Hepatocyte (in vitro differentiated cells): ENCODE data around the gene ITGB4. TPM values are rescaled to one million over a fixed set of nuclear protein-coding genes. Genes with fewer than 3 reads are reported as not detected.

Source experiments
- DNase-seq: peaks from one replicate; pipeline ENCODE4 v3.0.0-alpha.2; 2016; ENCODE audit warnings: low spot score
- H2AFZ ChIP-seq: fragments of 200-600 bp; sonication (generic); 2 replicates; pipeline ENCODE4 v1.6.0; 2016; ENCODE audit warnings: antibody characterized with exemption, mild to moderate bottlenecking
- H3K27ac ChIP-seq: fragments of 200-600 bp; sonication (generic); 2 replicates; pipeline ENCODE4 v1.5.1; 2016; ENCODE audit warnings: mild to moderate bottlenecking
- H3K27me3 ChIP-seq: fragments of 200-600 bp; sonication (generic); 2 replicates; pipeline ENCODE4 v1.6.1; 2016
- H3K36me3 ChIP-seq: fragments of 200-600 bp; sonication (generic); replicated peaks from 2 replicates; pipeline ENCODE4 v1.5.1; 2016; ENCODE audit warnings: low read depth; ENCODE audit not compliant: insufficient read depth
- H3K4me1 ChIP-seq: fragments of 200-600 bp; sonication (generic); 2 replicates; pipeline ENCODE4 v1.5.1; 2016; ENCODE audit warnings: mild to moderate bottlenecking, moderate library complexity; ENCODE audit not compliant: insufficient read depth
- H3K4me2 ChIP-seq: fragments of 200-600 bp; sonication (generic); 2 replicates; pipeline ENCODE4 v1.6.0; 2016
- H3K4me3 ChIP-seq: fragments of 200-600 bp; sonication (generic); 2 replicates; pipeline ENCODE4 v1.5.1; 2016; ENCODE audit warnings: mild to moderate bottlenecking
- H3K79me2 ChIP-seq: fragments of 200-600 bp; sonication (generic); 2 replicates; pipeline ENCODE4 v1.6.0; 2017; ENCODE audit warnings: mild to moderate bottlenecking
- H3K9me2 ChIP-seq: fragments of 200-600 bp; sonication (generic); replicated peaks from 2 replicates; pipeline ENCODE4 v1.6.0; 2017; ENCODE audit warnings: mild to moderate bottlenecking; ENCODE audit not compliant: insufficient read depth
- H3K9me3 ChIP-seq: fragments of 200-600 bp; sonication (generic); 2 replicates; pipeline ENCODE4 v1.5.1; 2016; ENCODE audit warnings: low read depth, mild to moderate bottlenecking
- H4K20me1 ChIP-seq: fragments of 200-600 bp; sonication (generic); 2 replicates; pipeline ENCODE4 v1.6.0; 2016; ENCODE audit warnings: mild to moderate bottlenecking; ENCODE audit not compliant: insufficient read depth, poor library complexity, severe bottlenecking
- CTCF ChIP-seq: fragments of 200-600 bp; sonication (generic); IDR thresholded peaks from 2 replicates; pipeline ENCODE4 v1.5.1; 2016; ENCODE audit warnings: antibody characterized with exemption, mild to moderate bottlenecking; ENCODE audit not compliant: poor library complexity
- EZH2 ChIP-seq: fragments of 200-600 bp; sonication (generic); IDR thresholded peaks from 2 replicates; pipeline ENCODE4 v1.6.1; 2016; ENCODE audit warnings: antibody characterized with exemption, mild to moderate bottlenecking, borderline replicate concordance
- EZH2phosphoT487 ChIP-seq: fragments of 200-600 bp; sonication (generic); IDR thresholded peaks from one replicate; pipeline ENCODE4 v1.6.1; 2018; ENCODE audit warnings: antibody characterized with exemption, mild to moderate bottlenecking, low read depth, moderate library complexity; ENCODE audit not compliant: unreplicated experiment, severe bottlenecking
- WGBS: methylation state at CpG from one replicate; pipeline ENCODE4 v1.1.6; 2016; ENCODE audit warnings: low lambda C conversion rate; ENCODE audit errors: missing lambda C conversion rate; 5-methylcytosine and 5-hydroxymethylcytosine counted together
- polyA plus RNA-seq: library from polyadenylated mRNA; unstranded; fragments of >200 nt; fragmentation: Nextera tagmentation; extraction: Ambion mirVana; gene quantifications from 2 replicates; pipeline ENCODE4 v1.2.1, GENCODE V29; 2016
- total RNA-seq: library from RNA; depleted of rRNA; stranded (reverse); fragments of >200 nt; gene quantifications from 2 replicates; pipeline ENCODE4 v1.2.3, GENCODE V29; 2014

ITGB4 gene
- total and polyA plus RNA-seq, 2 experiments from 2014 or later: 15.7 to 23.5 TPM

DNA sequence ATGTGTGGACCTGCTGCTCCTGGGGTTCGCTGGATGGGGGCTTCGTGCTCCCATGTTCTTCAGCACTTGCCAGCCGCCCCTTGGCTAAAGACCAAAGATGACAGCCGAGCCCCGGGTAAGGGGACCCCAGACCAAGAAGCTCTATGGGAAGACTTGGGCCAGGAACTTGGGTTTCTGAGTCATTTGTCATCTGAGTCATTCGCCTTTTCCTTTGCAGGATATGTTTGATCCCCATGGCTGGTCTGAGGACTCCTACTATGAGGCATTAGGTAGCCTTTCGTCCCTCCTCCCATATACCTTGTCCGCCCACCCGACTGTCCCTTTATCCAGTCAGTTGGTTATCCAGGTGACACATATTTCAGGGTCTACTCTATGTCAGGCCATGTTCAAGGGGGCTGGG is 17.7 kb upstream of the ITGB4 start:
- peaks cover 19% of the 10 kb centered on the region for H3K4me1 ChIP-seq
- H3K79me2 ChIP-seq: peaks cover 4% of the 10 kb centered on the region
- DNase-seq: no peak
- peaks cover 6% of the 10 kb centered on the region for H3K36me3 ChIP-seq
- H2AFZ ChIP-seq: no peak overlapping the region
- no peaks in the 10 kb centered on the region for H4K20me1 ChIP-seq
- H3K4me3 ChIP-seq: no peak overlapping the region
- H3K27me3 ChIP-seq: no peaks in the 10 kb centered on the region
- no peak overlapping the region for H3K27ac ChIP-seq
- no peaks in the 10 kb centered on the region for H3K9me3 ChIP-seq
- 98% methylated on average over 9 of the region's 9 CpGs for WGBS
- H3K9me2 ChIP-seq: no peaks in the 10 kb centered on the region
- no peak overlapping the region for H3K4me2 ChIP-seq
- TF ChIP-seq EZH2 (no peak), EZH2phosphoT487 (no peak), CTCF (no peak)

- H3K79me2 ChIP-seq: no peaks in the 10 kb centered on the region
- no peak for DNase-seq
- H3K9me2 ChIP-seq: no peaks in the 10 kb centered on the region
- no peaks in the 10 kb centered on the region for H3K9me3 ChIP-seq
- no peaks in the 10 kb centered on the region for H3K27me3 ChIP-seq
- H2AFZ ChIP-seq: no peak overlapping the region
- H3K4me2 ChIP-seq: no peak overlapping the region
- peaks cover 6% of the 10 kb centered on the region for H3K36me3 ChIP-seq
- TF ChIP-seq EZH2 (no peak), CTCF (no peak), EZH2phosphoT487 (no peak)
- no peak overlapping the region for H3K4me3 ChIP-seq
- no peaks in the 10 kb centered on the region for H4K20me1 ChIP-seq
- WGBS: 93% methylated on average over 24 of the region's 27 CpGs
- peaks cover 7% of the 10 kb centered on the region for H3K4me1 ChIP-seq
- H3K27ac ChIP-seq: no peak overlapping the region
Observed at GRCh38 chr17:75704963-75705875, 16.0 kb upstream of the ITGB4 start.

GRCh38 chr17:75706042-75706728 is 15.1 kb upstream of the ITGB4 start:
- WGBS: 96% methylated on average over 20 of the region's 20 CpGs
- H3K79me2 ChIP-seq: no peaks in the 10 kb centered on the region
- no peak for DNase-seq
- no peaks in the 10 kb centered on the region for H3K9me2 ChIP-seq
- TF ChIP-seq EZH2phosphoT487 (no peak), CTCF (no peak), EZH2 (no peak)
- no peaks in the 10 kb centered on the region for H3K4me1 ChIP-seq
- no peak overlapping the region for H3K4me3 ChIP-seq
- peaks cover 6% of the 10 kb centered on the region for H3K36me3 ChIP-seq
- no peaks in the 10 kb centered on the region for H3K9me3 ChIP-seq
- H2AFZ ChIP-seq: no peak overlapping the region
- H3K4me2 ChIP-seq: no peak overlapping the region
- no peaks in the 10 kb centered on the region for H3K27me3 ChIP-seq
- H3K27ac ChIP-seq: no peak overlapping the region
- H4K20me1 ChIP-seq: no peaks in the 10 kb centered on the region
